HCT116 (cell line): ENCODE data around the gene CTIF.

ENCODE experiments used
- CTCF ChIP-seq, 3 experiments: fragments of 200-600 bp in 1 of 3; sonication (generic) in 1 of 3; IDR thresholded peaks in 2 of 3; conservative IDR thresholded peaks in 1 of 3; 2 replicates each; pipeline ENCODE4 v1.5.1; 2012 to 2017; ENCODE audit warnings: low read depth in 2 of 3, low read length in 2 of 3, antibody characterized with exemption in 1 of 3, borderline replicate concordance in 1 of 3, control low read depth in 1 of 3, mild to moderate bottlenecking in 1 of 3, mixed read lengths in 1 of 3, mixed run types in 1 of 3, moderate library complexity in 1 of 3; ENCODE audit not compliant: insufficient read depth in 1 of 3
- EGR1 ChIP-seq: IDR thresholded peaks from 2 replicates; pipeline ENCODE4 v1.6.1; 2012; ENCODE audit warnings: low read depth
- EZH2 ChIP-seq: fragments of 200-600 bp; sonication (generic); IDR thresholded peaks from 2 replicates; pipeline ENCODE4 v1.6.1; 2017; ENCODE audit warnings: antibody characterized with exemption, mixed run types
- EZH2phosphoT487 ChIP-seq: fragments of 200-600 bp; IDR thresholded peaks from 2 replicates; pipeline ENCODE4 v1.6.1; 2018; ENCODE audit warnings: antibody characterized with exemption, borderline replicate concordance
- FOSL1 ChIP-seq: IDR thresholded peaks from 2 replicates; pipeline ENCODE4 v1.6.1; 2012; ENCODE audit warnings: low read depth
- POLR2A ChIP-seq: IDR thresholded peaks from 2 replicates; pipeline ENCODE4 v1.7.0; 2011; ENCODE audit warnings: borderline replicate concordance; ENCODE audit not compliant: insufficient read depth, insufficient read length; ENCODE audit errors: extremely low read depth
- POLR2AphosphoS5 ChIP-seq: IDR thresholded peaks from 2 replicates; pipeline ENCODE4 v1.6.1; 2011; ENCODE audit warnings: mild to moderate bottlenecking, low read depth, low read length, moderate library complexity
- REST ChIP-seq: IDR thresholded peaks from 2 replicates; pipeline ENCODE4 v1.6.1; 2012; ENCODE audit warnings: low read depth
- TCF7L2 ChIP-seq: IDR thresholded peaks from 2 replicates; pipeline ENCODE4 v1.7.0; 2011; ENCODE audit warnings: borderline replicate concordance, inconsistent platforms; ENCODE audit not compliant: insufficient read depth, insufficient read length; ENCODE audit errors: extremely low read depth
- YY1 ChIP-seq: IDR thresholded peaks from 2 replicates; pipeline ENCODE4 v1.6.1; 2011; ENCODE audit warnings: low read length, low read depth, moderate library complexity, mild to moderate bottlenecking; ENCODE audit not compliant: insufficient replicate concordance; ENCODE audit errors: extremely low read depth
- ZBTB33 ChIP-seq: IDR thresholded peaks from 2 replicates; pipeline ENCODE4 v1.6.1; 2011; ENCODE audit warnings: mild to moderate bottlenecking, low read length, moderate library complexity; ENCODE audit not compliant: insufficient replicate concordance; ENCODE audit errors: extremely low read depth

GRCh38 chr18:48790226-48790863 is 251.5 kb downstream of the CTIF start:
- TF ChIP-seq CTCF (IDR thresholded peaks at IDR 0.05 in 2 of 3, conservative IDR thresholded peaks at IDR 0.05 in 1 of 3; ENCODE audit: borderline replicate concordance in 1 of 3, insufficient read depth in 1 of 3, low read depth in 2 of 3, low read length in 2 of 3), result no peak
- no peak for TF ChIP-seq EGR1
- no peak for TF ChIP-seq EZH2
- TF ChIP-seq YY1, result peak; percentile 7
- TF ChIP-seq ZBTB33, result no peak
- TF ChIP-seq EZH2phosphoT487, result no peak
- TF ChIP-seq POLR2A, result no peak
- TF ChIP-seq FOSL1, result peak; percentile 61
- peak; percentile 38; the same call in 1 of the 2 replicates for TF ChIP-seq POLR2AphosphoS5
- no peak for TF ChIP-seq REST
- TF ChIP-seq TCF7L2, result no peak
